HL-60 (cell line): ENCODE data around the gene CACNA2D3.

Source experiments
- CTCF ChIP-seq: IDR thresholded peaks from one replicate; pipeline ENCODE4 v1.5.1; 2011; ENCODE audit warnings: low read length, control low read depth, inconsistent platforms; ENCODE audit not compliant: insufficient read depth
- GABPA ChIP-seq: IDR thresholded peaks from 2 replicates; pipeline ENCODE4 v1.6.1; 2012; ENCODE audit warnings: low read depth
- POLR2AphosphoS5 ChIP-seq: IDR thresholded peaks from 2 replicates; pipeline ENCODE4 v1.6.1; 2012; ENCODE audit warnings: low read depth

- TF ChIP-seq POLR2AphosphoS5 (no peak), CTCF (no peak), GABPA (no peak)
Observed at GRCh38 chr3:54882129-54882833, 759.9 kb downstream of the CACNA2D3 start.
